ENCODE results near the gene MACF1.
"Not testable (repeated sequence)": the region's sequence is repeated elsewhere in the genome, so short reads cannot be mapped to it uniquely, and the experiment has no call there.

MACF1 gene

DNA sequence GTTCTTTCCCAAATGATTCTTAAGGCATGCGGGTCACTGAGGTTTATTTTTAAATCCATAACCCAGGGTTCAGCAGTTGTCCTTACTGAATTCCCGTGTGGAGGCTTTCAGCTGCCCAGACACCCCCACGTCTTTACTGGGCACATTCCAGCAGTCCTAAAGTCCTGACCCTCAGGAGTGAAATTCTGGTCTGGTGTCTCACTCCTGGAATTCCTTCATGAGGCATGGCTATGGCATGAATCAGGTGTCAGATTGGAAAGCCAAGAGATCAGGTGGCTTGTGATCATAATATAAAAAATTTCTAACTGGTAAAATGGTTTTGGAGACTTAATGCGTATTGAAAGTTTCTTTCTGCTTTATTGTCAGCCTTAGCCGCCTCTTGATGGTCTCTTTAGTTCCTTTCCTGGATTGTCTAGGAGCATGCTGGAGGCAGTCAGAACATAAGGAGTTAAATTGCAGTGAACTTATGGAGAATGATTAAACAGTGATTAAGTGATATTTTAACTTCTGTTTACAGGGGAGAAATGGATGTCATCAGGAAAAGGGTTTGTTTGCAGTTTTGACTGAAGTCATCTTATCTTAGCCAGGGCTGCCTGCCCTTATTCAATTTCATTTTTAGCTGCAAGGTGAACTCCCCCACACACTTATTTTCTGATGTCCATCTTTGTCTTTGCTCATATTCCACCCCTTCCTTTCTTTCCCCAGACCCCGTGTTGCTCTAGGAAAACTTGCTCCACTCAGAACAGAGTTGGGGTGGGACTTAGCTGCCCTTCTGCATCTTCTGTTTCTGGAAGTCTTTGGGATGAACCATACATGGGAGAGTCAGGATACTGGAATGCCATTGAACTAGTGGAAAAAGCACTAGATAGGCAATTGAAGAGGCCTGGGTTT is 25.7 kb upstream of the MACF1 start:
- DNase-seq: no peak

DNA sequence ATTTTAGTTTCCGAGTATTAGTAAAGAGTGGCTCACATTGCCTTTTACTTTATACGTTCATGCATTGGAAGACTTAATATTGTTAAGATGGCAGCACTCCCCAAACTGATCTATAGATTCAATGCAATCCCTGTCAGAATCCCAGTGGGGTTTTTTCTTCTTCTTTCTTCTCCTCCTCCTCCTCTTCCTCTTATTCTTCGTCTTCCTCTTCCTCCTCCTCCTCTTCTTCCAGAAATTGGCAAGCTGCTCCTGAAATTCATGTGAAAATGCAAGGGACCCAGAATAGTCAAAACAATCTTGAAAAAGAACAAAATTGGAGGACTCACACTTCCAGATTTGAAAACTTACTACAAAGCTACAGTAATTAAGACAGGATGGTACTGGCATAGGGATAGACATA is 23.2 kb upstream of the MACF1 start:
- no peak for DNase-seq

DNA sequence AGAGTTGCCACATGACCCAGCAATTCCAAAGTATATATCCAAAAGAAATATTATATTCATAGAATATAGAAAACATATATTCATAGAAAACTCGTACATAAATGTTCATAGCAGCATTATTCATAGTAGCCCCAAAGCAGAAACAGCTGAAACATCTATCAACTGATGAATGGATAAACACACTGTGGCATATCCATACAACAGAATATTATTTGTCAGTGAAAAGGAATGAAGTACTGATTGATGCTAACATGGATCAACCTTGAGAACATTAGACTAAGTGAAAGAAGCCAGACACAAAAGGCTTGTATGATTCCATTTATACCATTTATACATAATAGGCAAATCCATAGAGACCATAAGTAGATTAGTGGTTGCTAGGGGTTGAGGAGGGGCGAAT is 21.7 kb upstream of the MACF1 start:
- no peak for DNase-seq

DNA sequence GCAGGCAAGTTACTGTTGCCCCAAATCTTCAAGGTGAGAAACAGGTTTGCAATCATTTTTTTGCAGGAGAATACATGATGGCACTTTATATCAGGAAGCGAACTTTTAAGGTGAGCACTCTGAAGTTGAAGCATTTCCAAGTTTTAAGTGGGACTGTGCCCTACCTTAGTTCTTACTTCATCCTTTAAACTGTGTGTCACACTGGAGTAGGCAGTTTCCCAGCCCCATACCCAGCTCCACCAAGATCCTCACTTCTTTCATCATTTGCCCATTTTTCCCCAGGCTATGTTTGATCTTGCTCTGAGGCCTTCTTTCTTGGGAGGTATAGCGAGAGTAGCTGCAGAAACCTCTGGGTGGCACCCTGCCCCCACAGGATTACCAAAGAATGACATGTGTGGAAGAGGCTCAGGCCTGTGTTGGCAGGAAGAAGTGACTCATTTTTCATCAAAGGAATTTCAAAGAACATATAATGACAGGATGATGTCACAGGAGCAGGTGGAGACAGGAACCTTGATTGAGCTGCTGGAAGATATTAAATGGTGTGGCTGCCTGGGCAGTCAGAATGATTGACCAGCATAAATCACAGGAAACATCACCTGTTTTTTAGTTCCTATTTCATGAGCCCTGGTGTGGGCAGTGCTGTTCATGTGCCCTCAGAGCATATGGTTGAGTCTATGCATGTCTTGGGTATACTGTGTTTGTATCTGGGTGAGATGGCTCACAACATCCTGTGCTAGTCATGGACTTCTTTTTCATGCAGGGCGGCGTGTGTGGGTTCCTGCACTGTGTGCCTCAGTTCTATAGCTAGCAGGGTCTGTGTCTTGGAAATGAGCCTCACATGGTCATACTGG is 20.8 kb upstream of the MACF1 start:
- peak; percentile 29 to 69 (median 61) for DNase-seq

DNA sequence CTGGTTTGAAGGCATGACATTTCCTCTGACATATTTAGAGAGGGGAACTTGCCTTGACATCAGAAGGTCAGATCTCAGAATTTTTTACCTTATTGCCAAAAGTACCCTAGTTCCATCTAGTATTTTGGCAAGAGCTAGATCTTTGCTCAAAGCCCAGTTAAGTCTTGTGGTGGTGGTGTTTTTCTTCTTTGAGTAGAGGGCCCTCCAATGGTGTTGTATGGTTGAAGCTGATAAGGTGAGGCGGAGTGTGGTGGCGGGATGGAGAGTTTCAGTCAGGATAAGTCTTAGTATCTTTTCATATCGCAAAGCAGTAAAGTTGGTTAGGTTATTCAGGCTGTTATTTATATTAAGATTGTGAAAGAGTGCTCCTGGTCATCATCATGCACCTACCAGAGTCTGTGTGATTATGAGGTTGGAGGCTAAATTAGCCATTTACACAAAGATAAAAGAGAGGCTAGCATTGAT is 20.1 kb upstream of the MACF1 start:
- no peak for DNase-seq

DNA sequence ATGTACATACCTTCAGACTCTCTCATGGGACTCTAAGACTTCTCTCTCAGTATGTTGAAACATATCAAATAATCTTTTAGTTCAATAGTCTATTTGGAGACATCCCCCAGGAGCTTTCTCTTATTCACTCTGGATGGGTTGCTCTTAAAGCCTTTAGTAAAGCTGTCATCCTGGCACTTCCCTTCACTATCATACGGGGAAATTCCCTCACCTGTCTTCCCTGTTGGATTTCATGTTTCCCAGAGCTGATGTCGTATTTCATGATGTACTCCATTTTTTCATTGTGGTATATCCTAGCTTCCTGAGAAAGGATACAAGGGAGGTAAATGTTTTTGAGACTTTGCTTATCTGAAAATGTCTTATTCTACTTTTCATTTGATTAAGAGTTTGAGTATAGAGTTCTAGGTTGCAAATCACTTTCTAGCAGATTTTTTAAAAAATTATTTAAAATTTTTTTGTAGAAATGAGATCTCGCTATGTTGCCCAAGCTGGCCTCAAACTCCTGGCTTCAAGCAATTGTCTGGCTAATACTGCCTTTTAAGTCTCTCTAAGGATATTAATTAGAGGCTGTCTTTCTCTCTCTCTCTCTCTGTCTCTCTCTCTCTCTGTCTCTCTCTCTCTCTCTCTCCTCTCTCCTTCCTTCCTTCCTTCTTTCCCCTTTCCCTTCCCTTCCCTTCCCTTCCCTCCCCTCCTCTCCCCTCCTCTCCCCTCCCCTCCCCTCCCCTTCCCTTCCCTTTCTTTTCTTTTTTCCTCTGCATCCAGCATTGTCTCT is 17.0 kb upstream of the MACF1 start:
- DNase-seq: no peak

DNA sequence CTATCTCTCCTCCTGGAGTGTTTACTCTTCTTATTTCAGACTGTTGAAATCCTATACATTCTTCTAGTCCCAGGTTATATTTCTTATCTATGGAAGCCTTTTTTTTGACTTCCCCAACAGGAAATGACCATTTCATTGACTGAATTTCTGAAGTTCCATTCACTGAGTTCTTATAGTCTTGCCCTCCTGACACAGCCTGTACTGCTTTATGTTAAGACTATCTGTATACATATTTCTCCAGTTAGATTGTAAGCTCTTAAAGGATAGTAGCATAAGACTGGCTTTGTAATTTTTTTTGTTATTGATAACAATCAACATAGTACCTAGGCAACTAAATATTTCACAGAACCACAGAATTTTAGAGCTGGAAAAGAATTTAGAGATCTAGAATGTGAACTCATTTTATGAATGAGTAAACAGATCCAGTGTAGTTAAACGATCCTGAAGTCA is 14.9 kb upstream of the MACF1 start:
- DNase-seq: no peak

DNA sequence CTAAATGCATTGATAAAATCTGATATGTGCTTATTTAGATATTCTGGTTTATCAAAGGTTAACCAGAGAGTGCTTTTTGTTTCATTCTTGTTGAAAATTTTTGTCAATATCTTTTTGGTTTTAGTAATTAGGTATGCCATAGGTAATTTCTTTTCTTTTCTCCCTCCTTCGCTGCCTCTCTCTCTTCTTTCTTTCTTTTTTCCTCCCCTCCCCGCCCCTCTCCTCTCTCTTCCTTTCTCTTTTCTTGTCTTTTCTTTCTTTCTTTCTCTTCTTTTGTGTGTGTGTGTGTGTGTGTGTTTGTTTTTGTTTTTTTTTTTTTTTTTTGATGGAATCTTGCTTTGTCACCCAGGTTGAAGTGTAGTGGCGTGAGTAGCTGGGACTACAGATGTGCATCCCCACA is 14.4 kb upstream of the MACF1 start:
- no peak for DNase-seq

DNA sequence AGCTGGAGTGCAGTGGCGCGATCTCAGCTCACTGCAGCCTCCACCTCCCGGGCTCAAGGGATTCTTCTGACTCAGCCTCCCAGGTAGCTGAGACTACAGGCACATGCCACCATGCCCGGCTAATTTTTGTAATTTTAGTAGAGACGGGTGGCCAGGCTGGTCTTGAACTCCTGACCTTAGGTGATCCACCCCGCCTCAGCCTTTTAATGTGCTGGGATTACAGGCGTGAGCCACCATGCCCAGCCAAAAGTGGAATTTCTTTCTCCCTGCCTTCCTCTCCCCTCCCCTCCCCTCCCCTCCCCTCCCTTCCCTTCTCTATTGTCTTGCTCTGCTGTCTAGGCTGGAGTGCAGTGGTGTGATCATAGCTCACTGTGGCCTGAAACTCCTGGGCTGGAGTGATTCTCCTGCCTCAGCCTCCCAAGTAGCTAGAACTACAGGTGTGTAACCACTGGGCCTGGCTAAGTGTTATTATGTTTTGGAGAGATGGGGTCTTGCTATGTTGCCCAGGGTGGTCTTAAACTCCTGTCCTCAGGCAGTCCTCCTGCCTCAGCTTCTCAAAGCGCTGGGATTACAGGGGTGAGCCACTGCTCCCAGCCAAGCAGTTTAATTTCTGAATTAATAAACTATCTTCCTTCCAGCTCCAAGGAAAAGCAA is 10.0 kb upstream of the MACF1 start:
- DNase-seq: no peak

DNA sequence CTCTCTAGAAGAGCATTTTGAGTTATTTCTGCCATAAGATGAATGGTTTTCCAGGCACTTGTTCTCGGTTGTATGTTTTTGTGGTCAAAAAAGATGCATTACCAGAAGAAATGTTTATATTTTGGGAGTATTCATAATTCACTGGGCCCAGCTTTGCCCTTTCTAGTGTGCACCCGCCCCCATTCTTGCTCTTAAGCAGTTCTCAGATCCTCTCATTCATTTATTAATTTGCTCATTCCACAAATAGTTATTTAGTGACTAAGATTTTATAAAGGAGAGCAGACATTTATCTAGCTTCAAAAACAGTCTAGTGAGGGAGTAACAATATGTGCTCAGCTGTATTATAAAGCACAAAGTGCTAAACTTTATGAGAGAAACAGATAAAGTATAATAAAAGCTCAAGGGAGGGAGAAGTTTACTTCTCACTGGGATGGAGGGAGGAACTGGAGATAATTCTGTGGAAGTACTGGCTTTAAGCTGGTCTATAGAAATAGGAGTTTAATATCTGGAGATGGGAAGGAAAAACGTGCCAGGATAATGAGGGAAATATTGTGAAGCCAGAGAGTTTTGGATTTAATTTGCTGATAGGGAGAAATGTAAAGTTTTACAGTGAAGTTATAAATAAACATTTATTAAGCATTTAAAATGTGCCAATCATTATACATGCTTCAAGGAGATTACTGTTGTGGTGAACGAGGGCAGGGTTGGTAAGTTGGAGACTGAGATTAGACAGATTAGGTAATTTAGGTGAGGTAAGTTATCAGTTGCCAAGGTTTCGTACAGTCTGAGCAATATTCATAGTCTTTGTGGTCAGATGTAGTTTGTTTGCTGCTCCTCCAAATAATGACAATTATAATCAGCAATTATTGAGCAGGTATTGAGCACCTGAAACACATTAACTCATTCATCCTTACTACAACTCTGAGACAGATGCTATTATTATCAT is 9.1 kb upstream of the MACF1 start:
- DNase-seq: no peak

DNA sequence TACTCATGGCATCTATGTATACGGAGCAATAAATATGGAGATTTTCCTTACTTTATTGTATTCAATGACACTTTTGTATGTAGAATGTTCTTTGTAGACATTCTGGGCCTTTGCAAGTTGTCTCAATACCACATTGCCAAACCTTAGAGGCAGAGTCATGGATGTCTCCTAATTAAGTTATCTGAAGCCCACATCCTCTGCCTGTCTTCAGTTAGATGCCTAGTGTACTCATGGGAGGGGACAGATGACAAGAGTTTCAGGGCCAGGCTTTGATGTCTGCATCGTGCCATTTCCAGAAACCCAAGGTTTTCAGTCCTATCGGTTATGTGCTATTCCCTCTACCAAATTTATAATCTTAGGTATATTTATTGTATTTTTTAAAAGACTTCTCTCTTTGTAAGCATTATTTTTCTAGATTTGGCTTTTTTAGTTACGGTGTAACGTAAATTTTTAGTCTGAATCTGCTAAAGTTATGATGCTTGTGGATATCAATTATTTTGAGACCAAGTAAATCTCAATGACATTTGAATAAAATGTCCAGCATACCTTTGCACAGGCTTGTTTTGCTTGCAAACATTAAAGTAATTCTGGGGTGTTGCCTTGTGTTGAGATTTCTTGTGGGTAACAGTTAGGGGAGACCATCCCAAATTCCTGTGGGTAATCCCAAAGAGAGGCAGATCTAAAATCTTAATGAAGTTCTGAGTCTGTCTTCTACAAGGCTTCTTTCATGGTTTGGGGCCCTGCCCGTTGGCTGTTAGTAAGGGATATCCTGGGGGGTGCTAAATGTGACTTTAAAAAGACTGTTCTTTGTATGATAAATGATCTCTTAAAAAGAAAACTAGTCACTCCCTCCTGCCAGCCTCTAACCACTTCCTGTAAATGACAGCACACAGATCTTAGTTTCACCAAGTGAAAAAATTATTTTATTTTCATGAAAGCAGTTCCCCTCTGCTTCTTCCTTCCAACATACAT is 8.0 kb upstream of the MACF1 start:
- peak in 3 of 4 experiments; percentile 20 to 44 (median 38) for DNase-seq

DNA sequence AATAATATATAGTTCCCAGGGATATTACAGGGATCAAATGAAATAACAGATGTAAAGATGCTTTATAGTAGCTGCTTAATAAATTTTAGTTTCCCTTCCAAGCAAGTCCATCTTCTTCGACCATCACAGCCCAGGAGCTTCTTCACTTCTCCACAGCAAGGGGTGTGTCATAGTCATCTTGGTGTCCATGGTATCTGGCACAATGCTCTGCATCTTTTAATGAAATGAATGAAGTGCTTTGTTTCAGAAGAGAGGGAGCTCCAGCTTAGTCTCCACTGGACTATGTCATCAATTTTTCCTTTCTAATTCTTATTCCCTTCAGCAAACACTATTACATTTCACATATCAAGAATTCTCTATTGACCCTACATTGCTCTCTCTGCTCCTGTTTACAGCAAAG is 4.9 kb upstream of the MACF1 start:
- no peak for DNase-seq

DNA sequence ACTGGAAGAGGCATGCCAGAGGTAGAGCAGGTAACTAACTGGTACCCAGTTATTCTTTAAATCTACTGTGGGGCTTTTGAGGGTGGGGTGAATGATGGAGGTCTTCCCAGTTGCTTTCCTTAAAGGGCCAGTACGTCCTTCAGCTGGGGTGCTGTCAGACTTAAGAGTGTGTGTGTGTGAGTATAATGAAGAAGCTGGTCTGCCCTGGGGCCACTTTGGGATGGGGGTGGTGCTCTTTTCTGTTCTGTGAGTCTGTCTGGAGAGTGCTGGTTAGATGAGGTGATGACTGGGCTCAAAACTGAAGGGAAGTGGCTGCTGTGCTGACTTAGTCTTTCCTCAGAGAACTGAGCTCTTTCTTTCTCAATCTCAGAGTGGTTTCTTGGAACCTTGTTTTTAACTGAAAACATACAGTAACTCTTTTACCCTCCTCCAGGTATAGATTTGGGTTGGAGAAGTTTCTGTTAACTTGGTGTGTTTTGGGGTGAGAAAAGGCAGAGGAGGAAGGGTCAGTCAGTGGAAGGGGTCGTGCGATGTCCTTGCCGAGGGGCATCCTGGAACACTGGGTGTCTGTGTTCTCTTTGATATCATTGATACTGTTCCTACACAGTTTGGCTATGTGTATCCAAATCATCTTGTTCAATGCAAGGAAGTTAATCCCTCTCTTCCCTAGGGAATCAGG is 746 bp downstream of the MACF1 start:
- DNase-seq: peak in 2 of 4 experiments; percentile 10 to 18

DNA sequence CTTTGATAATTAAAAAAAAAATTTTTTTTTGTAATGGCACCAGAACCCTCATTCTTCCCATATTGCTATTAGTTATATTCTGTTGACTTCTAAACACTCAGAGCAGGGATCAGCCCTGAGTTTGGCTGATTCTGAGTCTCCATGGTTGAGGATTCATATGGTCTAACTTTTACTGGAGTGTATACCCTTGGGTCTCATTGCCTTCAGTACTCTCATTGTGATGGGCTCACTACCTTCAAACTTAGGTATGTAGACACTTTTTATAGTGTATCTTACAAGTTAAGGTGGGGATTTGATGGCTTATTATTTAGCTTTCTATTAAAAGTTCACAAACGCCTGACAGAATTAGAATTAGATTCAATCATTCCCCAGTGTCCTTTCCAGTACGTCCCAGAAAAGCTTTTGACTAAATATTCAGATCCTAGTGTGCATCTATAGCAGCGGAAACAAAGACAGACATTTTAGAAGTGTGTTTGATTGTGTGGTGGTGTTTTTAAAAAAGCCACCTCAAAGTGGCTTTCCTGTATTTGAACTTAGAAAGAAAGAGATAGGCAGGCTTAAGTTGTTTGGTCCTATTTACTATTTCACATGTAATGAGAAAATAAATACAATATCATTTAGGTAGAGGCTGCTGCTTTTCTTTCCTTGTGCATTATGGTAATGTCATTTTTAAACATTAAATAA is 1.4 kb downstream of the MACF1 start:
- DNase-seq: no peak

DNA sequence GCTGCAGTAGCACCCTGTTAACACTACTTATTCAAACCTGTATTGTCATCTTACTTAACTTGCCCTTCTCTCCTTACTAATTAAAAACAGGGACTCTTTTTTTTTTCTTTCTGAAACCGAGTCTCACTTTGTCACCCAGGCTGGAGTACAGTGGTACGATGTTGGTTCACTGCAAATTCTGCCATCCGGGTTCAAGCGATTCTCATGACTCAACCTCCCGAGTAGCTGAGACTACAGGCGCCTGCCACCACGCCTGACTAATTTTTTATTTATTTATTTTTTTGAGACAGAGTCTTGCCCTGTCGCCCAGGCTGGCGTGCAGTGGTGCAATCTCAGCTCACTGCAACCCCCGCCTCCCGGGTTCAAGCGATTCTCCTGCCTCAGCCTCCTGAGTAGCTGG is 3.9 kb downstream of the MACF1 start:
- not testable (repeated sequence) for DNase-seq

DNA sequence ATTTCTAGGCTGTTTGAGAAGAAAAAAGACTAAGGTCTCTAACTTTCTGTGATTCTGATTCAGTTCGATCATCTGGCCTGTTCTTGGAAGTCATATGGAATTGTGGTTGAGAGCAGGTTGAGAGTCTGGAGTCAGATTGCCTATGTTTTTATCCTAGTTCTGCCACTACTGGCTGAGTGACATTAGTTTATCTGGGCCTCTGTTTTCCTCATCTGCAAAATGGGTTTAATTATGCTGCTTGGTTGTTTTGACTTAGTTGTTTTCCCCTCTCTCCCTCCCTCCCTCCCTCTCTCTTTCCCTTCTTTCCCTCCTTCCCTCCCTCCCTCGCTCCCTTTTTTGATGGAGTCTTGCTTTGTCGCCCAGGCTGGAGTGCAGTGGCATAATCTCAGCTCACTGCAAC is 6.2 kb downstream of the MACF1 start:
- no peak for DNase-seq

DNA sequence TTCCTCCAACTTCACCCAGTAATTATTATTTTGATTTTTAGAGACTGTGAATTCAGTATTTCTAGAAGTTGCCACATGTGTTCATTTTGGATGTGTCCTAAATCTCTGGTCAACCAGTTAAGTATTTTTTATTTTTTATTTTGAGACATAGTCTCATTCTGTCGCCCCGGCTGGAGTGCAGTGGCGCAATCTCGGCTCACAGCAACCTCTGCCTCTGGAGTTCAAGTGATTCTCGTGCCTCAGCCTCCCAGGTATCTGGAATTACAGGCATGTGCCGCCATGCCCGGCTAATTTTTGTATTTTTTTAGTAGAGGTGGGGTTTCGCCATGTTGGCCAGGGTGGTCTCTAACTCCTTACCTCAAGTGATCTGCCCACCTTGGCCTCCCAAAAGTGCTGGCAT is 8.0 kb downstream of the MACF1 start:
- DNase-seq: no peak

DNA sequence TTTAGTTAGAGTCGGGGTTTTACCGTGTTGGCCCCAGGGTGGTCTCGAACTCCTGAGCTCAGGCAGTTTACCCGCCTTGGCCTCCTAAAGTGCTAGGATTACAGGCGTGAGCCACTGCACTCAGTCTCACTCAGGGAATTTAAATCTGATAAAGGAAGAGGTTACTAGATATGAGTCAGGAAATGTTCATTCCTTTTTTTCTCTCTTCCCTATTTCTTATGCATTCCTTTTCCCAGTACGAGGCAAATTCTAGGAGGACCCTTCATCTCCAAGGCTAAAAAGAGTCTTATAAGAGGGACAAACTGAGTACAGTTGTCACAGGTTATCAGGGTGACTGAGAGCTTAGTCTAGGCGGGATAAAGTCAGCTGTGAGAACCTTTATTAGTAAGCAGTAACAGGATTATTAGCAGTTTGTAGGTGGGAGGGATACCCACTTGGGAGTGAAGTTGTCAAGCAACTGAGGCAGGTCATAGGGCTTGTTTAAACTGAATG is 9.1 kb downstream of the MACF1 start:
- no peak for DNase-seq

All from activated CD4-positive, CD25-positive, alpha-beta regulatory T cell (primary cell).